ENCODE measurements around the gene VAPA.

- TF ChIP-seq POLR2AphosphoS5 (IDR thresholded peaks at IDR 0.05; ENCODE audit: low read depth, low read length) (no peak), POLR2A (IDR thresholded peaks at IDR 0.05; ENCODE audit: low read depth, low read length) (no peak), SPI1 (IDR thresholded peaks at IDR 0.05; ENCODE audit: low read depth, low read length) (no peak), TAF1 (IDR thresholded peaks at IDR 0.05; ENCODE audit: low read depth, low read length) (no peak), POU2F2 (IDR thresholded peaks at IDR 0.05; ENCODE audit: low read depth, low read length) (no peak)
Measured at GRCh38 chr18:9916808-9917207, 3.0 kb downstream of the VAPA start.

Measured in GM12891 (cell line).